SKM-1 treated with dmso at 0.1 percent for 144 hours (cell line): ENCODE measurements around the gene VPS37B.

ENCODE experiments used
- DNase-seq: peaks from one replicate; lab custom pipeline; 2025; ENCODE audit not compliant: unreplicated experiment; lab: John Stamatoyannopoulos, UW

The VPS37B gene

DNA sequence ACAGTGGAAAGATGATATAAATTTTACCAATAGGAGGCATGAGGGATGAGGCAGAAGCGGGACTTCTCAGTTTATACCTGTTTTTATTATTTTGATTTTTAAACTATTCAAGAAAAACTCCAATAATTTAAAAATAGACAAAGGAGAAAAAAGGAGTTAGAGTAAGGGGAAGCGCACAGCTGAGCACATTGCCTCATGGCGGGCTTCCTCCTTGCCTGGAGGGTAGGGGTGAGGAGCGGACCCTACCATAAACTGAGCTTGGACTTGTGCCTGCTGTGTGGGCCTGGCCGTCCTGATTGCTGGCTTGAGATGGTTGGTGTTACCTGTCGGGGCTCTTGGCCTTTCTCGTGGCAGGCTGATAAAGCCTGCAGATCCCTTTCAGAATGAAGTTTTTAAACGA lies 75.8 kb downstream of the VPS37B start:
- no peak for DNase-seq

GRCh38 chr12:122819209-122819785 lies 76.6 kb downstream of the VPS37B start:
- no peak for DNase-seq
